ENCODE data around the gene PCDH9.

PCDH9 gene

DNA sequence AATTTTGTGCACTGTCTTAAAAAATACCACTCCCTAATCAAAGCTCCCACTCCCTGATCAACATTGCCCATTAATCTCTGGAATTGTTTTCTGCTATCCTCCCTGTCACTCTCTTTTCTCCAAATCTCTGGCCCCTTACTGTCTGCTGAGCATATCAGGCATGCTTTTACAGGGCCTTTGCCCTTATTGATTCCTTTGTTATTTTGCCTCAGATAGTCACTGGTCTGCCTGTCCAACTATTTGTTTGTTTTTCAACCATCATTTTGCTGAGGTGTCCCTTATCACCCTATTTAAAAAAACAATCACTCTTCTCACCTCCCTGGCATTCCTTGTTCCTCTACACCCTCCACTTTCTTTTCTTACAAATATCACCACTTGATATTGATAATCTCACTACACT, 153.0 kb downstream of the PCDH9 start:
- DNase-seq: no peak

DNA sequence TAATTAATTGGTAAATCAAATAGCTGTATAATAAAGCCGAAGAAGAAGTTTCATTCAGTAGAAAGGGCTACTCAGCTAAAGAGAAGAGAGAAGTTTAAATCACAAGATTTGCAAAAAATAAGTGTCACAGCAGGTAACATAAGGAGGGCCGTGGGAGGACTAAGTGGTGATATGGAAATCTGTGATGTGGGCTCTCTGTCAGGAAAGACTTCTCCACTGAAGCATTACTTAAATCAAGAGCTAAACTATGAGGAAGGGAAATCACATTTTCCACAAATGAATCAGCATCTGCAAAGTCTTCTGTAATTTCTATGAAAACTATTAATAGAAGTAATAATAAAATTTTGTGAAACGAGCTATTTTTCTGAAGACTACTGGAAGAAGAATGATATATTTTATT, 153.8 kb downstream of the PCDH9 start:
- no peak for DNase-seq

DNA sequence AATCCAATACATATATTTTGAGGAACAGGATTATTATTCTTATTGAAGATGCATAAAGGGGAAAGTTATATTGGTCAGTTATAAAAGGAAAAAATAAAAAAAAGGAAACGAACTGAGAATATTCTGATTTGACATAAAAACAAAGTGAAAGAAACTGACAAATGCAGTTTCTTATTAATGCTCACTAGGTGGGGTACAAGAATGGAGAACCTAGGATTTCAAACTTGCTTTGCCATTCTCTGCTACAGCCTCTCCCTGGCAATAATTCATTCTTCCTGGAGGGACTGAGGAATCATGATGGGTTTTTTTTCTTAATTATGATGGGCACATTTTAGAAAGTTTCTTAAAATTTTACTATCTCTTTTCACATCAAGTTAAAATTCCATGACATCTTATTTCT, 154.9 kb downstream of the PCDH9 start:
- DNase-seq: no peak

DNA sequence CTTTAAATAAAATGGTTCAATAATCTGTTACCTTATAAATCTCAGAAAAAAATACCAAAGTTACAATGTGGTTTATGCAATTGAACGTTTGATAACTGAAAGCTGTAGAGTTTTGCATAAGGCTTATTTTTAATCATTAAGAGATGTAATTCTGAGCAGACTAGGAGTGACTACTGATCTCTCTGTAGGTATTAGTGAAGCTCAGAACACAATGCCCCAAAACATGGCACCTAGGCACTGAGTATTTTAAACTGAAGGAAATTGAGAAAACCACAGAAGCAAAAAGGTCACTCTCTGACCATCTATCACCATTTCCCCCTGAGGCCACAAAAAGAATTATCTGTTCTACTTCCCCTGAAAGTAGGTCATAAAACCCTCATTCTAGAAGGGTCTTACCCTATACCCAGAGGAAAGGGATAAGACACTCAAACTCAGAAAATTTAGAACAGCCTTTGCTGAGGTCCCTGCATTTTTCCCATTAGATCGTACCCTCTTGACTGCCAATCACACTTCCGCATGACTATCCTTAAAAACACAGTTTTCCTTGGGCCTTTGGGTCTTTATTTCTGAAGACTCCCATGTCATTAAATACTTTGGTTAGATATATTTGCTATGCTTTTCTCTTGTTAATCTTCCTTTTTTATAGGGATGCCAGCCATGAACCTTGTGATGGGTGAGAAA, 158.1 kb downstream of the PCDH9 start:
- DNase-seq: no peak

DNA sequence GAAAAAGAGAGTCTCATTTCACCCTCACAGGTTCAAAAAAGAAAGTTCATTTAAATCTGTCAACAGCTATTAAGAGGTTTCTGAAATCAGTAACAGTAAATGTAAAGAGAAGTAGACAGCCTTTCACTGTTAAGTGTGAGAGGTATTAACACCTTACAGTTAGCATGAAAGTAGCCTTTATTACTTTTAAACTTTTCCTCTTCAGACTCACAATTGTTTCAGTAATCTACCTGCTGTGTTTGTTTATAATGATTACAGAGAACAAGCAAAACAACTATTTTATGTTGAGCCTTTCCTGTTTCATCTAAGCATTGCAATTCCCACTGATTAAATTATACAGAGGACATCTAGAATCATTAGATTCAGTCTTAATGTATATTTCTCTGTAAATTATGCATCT, 159.8 kb downstream of the PCDH9 start:
- no peak for DNase-seq

DNA sequence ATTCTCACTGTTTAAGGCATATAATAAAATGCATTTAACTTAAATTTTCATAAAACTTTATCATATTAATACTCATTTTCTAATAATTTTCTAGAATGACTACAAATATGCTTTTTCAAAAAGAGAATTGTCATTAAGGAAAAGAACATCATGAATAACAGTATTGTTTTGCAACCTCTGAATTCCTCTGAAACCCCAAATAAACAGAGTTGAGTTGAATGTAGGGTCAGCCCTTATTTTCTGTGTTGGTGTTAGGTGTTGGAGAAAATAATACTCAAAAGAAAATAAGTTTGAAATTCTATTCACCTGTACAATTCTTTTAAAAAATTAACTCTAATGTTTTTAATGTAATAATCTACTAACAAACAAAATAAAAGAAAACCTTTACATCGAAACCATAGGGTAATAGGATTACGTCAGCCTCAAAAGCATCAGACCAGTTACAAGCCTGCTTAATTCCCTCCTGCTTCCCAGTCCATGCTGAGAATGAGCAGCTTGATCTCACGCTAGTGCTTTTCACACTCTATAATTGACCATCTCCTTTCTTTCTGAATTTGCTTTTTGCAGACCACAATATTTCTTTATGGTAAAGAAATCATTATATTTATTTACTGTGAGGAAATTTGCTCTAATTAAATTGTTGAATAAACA, 160.9 kb downstream of the PCDH9 start:
- no peak for DNase-seq

DNA sequence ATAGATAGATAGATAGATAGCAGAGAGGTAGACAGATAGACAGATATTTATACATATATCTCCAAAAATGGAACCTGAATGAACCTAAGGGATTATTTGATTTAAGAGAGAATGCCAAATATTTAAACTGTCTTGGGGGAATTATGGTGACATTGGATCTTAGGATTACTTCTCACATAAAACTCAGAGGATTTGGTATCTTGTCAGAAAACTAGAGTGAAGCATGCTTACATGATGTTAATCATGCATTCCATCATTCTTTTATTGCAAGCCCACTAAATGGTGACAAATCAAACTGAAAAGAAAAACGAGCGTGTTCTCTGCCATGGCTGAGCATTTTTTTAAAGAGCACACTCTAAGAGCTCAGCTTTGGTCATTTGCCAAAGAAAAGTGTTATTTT, 165.2 kb downstream of the PCDH9 start:
- DNase-seq: no peak

DNA sequence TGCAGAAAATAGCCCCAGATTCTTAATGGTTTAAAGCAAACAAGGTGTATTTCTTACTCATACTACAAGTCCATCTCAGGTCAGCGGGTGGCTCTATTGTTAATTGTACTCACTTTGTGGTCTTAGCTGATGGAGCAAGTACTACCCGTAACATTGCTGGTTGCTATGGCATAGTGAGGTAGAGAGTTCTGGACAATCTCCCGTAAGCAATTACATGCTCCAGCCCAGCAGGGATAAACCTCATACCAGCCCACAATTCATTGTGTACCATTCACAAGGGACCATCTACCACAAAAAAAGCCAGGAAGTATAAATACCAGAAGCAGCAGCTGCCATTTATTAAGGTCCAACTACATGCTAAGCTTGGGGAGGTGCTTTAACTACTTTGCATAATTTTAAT, 167.1 kb downstream of the PCDH9 start:
- DNase-seq: no peak

DNA sequence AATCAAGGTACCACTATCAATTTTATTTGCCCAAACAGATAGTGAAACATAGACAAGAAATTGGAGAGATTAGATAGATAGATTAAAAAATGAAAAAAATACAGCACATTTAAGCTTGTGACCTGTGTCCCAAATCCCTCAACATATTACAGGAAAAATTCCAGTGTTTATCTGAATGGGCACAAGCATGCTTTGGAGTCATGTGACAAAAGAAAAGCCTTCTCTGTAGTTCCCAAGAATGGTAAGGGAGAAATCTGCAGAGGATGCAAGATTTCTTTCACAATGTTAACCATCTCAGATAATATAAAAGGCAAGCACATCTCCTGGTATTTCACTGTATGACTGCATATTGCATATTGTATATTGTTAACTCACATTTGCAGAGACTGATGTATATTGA, 168.0 kb downstream of the PCDH9 start:
- DNase-seq: no peak

DNA sequence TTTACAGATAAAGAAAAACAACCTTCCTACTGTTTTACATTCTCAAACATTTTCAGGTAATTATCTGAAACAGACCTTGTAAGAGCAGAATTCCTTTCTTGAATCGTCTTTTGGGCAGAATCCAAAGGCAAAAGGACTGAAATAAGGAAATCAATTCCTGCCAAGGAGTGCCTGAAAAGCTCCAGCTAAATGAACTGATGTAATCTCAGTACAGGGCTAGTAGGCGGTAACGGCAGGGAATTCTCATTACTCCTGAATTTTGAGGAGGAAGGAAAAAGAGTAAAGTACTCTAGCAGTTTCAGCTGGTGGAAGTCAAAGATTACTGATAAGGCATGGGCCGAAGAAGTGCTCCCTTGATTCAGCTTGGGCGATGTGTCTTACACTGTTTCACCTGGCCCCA, 168.4 kb downstream of the PCDH9 start:
- DNase-seq: no peak

DNA sequence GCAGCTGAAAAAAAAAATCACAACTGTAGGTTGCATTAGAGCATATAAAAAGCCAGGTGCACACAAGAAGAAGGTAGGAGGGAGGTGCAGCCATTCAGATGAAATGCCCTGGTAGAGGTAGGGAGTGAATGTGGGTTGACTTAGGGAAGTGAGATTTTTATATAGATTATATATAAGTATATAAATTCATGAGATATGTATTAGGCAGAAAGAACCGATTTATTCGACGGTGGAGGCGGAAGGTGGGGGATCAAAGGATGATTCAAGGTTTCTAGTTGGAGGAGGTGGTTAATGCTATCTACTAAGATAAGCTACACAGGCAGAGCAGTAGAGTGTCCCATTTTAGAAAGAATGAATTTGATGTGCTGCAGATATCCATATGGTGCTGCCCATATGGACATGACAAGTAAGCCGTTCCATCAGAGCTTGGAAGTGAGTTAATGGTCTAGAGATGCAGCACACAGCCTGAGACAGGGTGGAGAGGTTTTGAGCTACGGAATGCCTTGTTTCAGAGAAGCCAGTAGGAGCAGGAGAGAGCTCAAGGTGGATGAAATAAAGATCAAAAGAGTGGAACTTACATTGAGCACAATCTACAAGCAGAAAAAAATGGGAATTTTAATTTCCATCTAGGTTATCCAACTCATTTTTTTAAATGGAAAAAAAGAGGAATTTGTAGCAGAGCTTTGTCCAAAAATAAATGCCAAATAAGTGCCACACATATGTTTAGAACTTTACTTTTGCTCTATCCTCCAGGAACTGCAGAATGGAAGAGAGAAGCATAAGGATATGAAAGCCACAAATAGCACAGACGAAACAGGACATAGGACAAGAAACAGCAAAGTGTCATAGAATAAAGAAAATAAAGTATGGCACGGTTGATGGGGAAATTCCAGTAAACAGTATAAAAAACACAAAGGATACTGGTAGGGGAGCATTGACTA, 177.3 kb downstream of the PCDH9 start:
- no peak for DNase-seq

DNA sequence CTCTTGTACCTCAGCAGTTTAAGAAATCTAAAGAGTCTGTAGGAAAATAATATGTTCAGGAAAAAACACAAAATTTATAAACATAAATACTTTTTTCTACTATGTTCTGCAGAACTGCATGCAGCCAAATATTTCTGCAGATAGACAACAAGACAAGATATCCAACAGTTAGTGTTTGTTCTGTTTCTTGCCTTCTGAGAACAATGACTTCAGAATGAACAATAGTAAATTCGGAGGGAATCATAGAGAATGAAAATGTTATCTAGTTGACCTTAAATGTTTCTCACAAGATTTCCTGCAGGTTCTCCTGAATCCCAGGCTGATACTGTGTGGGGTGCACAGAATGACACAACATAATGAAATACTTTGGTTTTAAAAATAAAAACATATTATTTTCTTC, 180.4 kb downstream of the PCDH9 start:
- no peak for DNase-seq

DNA sequence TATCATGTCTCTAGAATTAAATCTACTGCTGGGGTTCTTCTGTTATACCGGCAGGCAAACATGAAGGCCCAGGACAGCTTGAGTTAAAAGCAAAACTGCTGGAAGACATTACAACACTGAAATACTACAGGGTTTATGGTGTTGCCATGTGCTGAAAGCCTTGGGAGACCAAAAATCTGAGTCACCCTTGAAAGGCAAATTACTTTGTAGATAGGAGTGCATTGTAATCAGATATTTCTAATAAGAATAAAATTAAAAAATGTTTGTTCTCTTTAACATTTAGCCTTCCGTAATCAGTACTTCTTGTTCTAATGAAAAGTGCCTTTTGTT, 181.3 kb downstream of the PCDH9 start:
- no peak for DNase-seq

DNA sequence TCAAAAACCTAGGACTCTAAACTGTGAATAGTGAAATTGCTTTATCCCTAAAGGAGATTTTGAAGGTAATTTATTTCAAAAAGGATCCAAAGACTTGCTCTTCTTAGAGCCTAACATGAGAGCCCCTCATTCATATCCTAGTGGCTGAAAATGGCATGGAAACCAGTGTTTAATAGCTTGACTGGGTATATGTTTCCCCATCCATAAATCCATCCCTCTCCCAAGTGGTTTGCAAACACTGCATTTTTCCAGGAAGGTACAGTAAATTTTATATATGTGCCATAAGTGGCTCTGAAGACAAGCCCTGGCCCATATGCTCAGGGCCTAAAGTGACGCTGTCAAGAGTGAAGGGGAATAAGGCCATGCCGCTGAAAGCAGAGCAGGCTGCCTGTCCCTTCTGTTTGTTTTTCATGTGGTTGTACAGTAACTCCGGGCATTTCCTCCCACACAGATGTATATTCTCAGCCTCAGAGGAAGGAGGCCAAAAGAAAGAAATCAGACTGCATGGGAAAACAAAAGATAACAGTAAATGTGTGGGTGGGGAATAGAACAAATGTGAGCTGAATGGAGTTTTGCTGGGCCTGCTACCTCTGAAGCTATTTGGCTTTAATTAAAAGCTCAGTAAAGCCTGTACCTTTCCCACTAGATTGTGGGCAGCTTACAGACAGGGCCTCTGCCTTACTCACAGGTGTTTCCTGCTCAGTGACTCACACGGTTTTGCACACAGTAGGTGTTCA, 181.9 kb downstream of the PCDH9 start:
- no peak for DNase-seq

DNA sequence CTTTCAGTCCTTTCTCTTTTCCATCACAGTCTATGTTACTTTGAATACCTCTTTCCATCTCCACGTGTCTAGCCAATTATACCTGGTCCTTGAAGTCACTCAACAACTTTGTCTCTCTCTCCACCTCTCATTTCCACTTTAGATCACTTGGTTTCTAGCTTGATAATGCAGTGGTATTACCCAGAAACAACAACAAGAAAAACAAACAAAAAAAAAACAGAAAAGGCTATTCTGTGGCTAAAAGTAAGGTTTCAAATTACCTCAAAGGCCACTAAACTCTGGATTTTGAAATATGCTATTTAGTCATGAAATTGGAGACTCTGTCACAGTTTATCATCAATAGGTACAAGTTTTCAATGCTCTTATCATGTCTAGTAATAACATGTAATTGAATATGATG, 184.8 kb downstream of the PCDH9 start:
- no peak for DNase-seq

DNA sequence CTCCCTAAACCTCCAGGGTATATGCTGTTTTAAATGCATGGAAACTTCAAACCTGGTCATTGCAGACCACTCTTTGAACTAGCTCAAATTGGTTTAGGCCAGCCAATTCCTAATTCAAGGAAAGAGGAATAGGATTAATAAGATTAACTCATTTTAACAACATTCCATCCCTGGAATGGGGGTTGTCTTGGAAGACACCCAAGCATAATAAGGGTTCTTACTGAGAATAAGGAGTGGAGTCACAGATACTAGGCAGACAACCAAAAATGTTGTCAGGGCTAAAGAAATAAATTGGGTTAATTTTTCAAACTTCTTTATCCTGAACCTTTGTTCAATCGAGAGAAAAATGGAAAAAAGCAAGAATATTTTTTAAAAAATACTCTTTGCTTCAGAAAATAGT, 186.2 kb downstream of the PCDH9 start:
- no peak for DNase-seq

DNA sequence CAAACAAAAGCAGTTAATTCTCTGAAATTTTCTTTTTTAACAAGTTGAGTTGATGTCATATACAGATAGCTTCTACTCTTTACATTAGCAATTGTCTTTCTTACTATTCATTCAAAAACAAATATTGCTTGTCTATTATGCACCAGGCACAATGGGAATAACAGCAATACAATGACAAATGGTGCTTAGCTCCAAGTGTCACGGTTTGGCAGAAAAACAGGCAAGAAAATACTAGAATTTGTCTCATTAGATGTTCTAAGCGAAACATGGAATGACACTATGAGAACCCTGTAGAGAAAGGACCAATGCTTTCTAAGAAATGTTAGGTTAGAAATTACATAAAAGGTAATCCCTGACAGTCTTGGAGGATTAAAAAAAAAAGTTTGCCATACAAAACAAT, 187.6 kb downstream of the PCDH9 start:
- no peak for DNase-seq

DNA sequence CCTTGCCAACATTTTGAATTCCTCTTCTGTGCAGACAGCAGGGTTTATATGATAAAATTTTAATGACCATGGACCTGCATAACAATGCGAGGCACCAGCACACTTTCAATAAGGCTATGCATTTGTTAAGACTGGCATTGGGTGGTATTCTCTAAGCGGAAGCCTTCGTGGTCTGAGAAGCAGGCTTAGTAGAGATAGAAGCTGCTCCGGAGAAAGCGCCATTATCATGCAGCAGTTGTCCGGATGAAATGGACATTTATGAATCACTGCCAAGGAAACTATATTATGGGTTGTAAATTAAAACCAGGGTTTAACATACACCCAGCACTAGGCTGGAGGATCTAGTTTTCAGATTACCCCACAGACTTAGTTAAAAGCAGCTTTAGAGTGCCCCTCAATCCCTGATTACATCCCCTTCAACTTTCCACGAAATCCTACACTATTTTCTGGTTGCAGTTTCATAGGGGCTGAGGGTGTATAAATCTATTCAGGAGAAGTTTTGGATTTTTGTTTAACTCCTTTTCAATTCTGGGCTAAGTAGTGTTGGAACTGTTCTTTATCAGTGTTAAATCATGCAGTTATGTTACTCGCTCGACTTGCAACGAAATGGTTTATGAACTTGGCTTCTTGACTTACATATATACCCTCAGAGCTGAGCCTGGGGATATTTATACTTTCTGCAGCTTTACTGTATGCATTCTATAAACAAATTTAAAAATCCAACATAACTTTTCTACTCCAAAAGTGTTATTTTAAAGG, 193.3 kb downstream of the PCDH9 start:
- no peak for DNase-seq

DNA sequence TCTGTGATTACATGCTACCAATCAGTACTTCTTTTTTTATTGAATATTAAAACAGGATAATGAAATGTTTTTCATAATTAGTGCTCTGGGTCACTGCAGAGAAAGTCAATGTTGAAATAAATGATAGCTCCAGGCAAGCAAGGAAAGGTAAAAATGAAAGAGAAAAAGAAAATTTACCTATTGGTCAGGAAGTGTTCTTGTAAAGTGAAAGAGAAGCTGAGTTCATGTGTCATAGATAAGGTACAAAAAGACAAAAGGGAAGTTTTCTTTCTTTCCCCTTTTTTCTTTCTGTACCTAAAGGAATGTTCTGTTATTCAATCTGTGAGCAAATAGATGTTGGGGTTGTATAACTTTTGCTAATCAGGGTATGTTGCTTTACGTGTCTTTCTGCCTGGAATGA, 197.0 kb downstream of the PCDH9 start:
- DNase-seq: no peak

DNA sequence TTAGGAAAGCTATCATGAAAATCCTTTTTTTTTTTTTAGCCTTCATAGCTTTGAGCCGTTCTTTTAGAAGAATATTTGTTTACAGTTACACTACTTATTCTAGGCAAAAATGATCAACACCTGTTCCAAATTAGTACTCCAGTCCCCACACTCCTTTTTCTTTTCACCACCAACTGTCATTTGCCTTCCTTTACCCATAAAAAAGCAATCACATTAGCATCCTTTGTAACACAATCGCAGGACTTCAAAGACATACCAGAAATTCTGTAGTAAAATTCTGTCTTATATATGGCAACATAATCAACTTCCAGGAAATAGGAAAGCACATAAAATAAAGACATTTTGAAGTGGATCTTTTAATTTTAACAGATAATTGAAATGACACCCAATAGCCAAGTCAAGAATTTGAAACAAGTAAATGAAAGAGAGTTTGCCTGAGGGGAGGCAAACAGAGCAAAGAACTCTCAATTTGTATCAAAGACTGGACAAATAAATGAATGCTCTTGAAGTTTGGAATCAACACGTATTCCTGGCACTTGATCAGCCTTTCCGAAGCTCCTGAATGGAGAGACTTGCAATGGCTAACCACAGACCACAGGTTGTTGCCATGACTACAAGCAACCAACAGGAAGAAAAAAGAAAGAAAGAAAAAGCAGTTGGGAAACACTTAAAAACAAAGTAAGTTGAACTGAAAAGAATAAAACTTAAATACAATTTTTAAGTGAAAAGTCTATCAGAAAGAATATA, 206.8 kb downstream of the PCDH9 start:
- DNase-seq: no peak

DNA sequence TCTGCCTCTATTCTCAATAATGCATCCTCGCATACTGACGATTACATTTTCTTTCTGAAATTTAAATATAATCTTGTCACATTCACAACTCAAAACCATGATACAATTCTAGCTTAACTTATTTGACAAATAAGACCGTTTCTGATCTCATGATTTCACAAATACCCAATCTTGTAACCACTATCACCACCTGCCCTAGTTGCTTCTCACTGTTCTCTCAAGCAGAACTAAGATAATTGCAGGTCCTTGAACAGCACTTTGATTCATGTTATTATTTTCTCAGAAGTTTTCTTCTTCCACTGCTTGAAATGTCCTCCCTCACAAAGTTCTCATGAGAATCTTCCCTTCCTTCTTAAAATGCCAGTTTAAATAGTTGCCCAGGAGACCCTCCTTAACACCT, 211.4 kb downstream of the PCDH9 start:
- DNase-seq: no peak

DNA sequence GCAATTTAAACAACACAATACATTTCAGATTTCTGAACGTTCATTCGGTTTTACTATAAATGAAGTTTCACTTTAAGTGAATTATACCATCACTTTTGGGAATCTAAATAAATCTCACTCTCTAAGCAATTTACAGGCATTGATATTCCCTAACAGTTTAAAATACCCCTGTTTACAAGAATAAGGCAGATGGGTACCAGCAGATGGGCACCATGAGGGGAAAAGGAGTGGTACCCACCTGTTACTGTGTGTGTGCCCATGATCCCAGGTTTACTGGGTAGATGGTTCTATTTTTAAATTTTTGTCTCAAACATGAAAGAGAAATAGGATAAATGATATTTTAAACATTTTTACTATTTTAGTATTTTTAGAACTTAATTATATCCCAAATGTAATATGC, 212.9 kb downstream of the PCDH9 start:
- DNase-seq: no peak
